Measurements from ENCODE around the gene SRP9.

- TF ChIP-seq CTCF (IDR thresholded peaks at IDR 0.05) (no peak), POLR2A (IDR thresholded peaks at IDR 0.05) (no peak)
Measured at GRCh38 chr1:225794954-225795353, 17.3 kb downstream of the SRP9 start.

Measured in heart left ventricle (tissue), 13 donors.